Measurements from ENCODE around the gene APOA4. TPM values are rescaled to one million over a fixed set of nuclear protein-coding genes. Genes with fewer than 3 reads are reported as not detected.

APOA4 gene
- total RNA-seq, 1 experiment from 2014 or later = not detected

DNA sequence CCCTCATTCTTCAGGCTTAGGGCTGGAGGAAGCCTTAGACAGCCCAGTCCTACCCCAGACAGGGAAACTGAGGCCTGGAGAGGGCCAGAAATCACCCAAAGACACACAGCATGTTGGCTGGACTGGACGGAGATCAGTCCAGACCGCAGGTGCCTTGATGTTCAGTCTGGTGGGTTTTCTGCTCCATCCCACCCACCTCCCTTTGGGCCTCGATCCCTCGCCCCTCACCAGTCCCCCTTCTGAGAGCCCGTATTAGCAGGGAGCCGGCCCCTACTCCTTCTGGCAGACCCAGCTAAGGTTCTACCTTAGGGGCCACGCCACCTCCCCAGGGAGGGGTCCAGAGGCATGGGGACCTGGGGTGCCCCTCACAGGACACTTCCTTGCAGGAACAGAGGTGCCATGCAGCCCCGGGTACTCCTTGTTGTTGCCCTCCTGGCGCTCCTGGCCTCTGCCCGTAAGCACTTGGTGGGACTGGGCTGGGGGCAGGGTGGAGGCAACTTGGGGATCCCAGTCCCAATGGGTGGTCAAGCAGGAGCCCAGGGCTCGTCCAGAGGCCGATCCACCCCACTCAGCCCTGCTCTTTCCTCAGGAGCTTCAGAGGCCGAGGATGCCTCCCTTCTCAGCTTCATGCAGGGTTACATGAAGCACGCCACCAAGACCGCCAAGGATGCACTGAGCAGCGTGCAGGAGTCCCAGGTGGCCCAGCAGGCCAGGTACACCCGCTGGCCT lies 7.2 kb upstream of the APOA4 start:
- DNase-seq (ENCODE audit: low read depth) = no peak

DNA sequence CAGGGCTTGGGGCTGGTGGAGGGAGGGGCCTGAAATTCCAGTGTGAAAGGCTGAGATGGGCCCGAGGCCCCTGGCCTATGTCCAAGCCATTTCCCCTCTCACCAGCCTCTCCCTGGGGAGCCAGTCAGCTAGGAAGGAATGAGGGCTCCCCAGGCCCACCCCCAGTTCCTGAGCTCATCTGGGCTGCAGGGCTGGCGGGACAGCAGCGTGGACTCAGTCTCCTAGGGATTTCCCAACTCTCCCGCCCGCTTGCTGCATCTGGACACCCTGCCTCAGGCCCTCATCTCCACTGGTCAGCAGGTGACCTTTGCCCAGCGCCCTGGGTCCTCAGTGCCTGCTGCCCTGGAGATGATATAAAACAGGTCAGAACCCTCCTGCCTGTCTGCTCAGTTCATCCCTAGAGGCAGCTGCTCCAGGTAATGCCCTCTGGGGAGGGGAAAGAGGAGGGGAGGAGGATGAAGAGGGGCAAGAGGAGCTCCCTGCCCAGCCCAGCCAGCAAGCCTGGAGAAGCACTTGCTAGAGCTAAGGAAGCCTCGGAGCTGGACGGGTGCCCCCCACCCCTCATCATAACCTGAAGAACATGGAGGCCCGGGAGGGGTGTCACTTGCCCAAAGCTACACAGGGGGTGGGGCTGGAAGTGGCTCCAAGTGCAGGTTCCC lies 6.5 kb upstream of the APOA4 start, which contains the start of gene APOC3:
TSS of gene APOC3 (plus strand) at position 383 of the 659 bp plus-strand sequence. CDS start 676 bp downstream, outside the sequence.
- no peak for DNase-seq (ENCODE audit: low read depth)

DNA sequence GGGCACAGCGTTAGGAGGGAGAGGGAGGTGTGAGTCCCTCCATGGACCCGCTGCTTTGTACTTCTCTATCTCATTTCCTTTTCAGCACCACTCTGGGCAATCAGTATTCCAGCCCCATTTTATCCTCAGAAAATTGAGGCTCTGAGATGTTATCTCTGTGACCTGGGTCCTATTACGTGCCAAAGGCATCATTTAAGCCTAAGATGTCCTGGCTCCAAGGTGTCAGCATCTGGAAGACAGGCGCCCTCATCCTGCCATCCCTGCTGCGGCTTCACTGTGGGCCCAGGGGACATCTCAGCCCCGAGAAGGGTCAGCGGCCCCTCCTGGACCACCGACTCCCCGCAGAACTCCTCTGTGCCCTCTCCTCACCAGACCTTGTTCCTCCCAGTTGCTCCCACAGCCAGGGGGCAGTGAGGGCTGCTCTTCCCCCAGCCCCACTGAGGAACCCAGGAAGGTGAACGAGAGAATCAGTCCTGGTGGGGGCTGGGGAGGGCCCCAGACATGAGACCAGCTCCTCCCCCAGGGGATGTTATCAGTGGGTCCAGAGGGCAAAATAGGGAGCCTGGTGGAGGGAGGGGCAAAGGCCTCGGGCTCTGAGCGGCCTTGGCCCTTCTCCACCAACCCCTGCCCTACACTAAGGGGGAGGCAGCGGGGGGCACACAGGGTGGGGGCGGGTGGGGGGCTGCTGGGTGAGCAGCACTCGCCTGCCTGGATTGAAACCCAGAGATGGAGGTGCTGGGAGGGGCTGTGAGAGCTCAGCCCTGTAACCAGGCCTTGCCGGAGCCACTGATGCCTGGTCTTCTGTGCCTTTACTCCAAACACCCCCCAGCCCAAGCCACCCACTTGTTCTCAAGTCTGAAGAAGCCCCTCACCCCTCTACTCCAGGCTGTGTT lies 5.8 kb upstream of the APOA4 start:
- no peak for DNase-seq (ENCODE audit: low read depth)

DNA sequence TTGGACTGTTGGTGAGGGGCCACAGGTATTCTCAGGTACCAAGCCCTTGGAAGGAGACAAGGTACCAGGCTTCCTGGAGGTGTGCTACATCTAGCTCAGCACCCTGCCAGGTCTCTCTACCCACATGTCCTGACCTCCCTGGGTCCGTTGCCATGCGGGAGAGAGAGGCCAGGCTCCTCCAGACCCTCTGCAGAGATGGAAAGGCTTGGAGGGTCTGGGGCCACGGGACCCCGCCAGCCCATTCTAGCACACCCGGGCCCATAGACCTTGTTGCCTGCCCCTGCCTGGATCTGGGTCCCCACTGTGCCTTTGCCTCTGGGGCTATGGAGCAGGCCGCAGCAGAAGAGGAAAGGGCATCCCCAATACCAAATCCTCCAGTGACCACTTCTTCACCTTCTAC lies 4.4 kb upstream of the APOA4 start:
- DNase-seq (ENCODE audit: low read depth) = no peak

DNA sequence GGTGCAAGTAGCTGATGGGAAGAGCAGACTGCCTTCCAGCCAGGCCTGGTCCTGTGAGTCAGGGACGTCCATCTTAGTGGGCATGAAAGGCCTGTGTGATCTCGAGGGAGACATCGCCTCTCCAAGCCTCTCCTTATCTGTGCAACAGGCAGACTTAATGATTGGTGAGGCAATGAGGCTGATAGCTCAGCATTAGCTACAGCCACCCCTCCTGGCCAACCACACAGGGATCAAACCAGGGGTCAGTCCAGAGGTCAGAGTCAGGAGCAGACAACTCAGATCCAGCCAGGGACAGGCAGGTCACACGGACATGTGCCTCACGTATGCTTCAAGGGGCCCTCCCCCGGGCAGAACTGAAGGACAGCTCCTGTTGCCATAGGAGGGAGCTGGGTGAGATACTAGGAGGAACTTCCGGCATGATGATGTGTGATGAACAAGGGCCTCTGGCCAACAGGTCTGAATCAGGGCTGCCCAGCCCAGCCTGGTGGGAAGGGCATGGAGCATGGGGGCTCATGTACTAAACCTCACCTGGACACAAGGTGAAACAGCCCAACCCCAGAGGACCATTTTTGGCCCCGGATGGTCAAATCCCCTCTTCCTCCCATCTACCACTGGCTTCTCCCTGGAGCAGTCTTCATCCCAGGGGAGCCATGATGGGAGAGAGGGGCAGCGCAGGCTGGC lies 3.8 kb upstream of the APOA4 start:
- DNase-seq (ENCODE audit: low read depth) = no peak

DNA sequence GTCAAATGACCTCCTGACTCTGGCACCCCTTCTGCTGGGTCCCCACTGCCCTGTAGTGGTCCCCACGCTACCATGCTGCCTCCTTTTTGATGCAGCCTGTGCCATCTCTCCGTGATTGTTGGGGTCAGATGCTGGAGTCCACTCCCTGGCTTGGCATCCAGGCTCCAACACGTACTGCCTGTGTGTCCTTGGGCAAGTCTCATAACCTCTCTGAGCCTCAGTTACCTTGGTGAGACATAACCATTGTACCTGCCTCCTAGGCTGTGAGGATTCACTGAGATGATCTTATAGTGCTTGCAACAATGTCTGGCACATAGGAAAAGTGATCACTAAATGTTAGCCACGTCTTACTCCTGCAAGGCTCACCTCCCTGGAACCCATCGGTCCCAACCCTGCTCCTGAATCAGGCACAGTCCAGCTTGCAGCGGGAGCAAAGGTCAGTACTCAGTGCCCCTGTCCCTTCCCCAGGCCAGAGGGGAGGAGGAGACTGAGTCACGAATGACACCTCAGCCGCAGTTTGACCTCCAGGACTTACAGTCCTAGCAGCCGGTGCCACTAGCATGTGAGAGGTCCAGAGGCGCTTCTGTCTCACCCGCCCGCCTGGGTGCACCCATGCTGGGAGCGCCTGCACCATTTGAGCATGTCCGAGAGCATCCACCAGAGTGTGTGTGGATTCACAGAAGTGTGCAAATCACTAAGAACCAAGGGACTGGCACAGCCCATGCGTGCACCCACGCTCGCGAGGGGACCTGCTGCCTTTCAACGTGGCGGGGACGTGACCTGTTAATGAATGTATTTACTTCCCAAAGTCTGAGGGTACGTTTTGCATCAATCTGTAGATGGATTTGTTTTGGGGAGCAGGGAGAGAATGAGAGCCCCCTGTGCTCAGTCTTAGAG lies 3.0 kb upstream of the APOA4 start:
- no peak for DNase-seq (ENCODE audit: low read depth)

DNA sequence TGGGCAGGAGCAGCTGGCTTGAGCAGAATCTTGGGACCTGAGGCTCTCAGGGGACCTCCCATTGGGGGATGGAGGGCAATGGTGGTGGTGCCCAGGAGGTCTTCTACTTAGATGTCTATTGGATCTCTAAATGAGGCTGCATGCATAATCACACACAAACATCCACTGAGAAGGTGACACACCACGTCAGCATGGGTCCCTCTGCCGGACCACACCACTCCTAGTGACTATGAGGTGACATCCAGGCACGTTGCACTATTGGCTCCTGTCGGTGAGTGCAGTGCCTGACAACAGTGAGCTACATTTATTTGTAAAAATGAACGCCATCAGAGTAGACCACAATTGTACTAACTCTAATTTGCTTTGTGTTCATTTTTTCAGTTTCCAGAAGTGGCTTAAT lies 2.3 kb upstream of the APOA4 start:
- DNase-seq (ENCODE audit: low read depth) = no peak

DNA sequence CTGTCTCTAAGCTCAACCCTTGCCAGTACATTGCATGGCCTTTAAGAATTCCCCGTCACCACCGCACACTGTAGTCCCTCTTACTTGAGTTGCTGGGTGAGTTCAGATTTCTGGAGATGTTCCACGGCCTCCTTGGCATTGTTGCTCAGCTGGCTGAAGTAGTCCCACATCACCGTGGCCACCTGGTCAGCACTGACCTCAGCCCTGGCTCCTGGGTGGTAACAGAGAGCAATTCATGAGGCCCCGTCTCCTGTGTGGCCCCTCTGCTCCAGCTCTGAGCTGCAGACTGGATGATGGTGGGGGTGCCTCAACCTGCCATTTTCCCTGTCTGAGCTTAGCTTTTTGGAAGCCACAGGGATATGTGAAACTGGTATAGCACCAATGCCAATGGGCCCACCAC lies 529 bp downstream of the APOA4 start:
- DNase-seq (ENCODE audit: low read depth) = no peak

DNA sequence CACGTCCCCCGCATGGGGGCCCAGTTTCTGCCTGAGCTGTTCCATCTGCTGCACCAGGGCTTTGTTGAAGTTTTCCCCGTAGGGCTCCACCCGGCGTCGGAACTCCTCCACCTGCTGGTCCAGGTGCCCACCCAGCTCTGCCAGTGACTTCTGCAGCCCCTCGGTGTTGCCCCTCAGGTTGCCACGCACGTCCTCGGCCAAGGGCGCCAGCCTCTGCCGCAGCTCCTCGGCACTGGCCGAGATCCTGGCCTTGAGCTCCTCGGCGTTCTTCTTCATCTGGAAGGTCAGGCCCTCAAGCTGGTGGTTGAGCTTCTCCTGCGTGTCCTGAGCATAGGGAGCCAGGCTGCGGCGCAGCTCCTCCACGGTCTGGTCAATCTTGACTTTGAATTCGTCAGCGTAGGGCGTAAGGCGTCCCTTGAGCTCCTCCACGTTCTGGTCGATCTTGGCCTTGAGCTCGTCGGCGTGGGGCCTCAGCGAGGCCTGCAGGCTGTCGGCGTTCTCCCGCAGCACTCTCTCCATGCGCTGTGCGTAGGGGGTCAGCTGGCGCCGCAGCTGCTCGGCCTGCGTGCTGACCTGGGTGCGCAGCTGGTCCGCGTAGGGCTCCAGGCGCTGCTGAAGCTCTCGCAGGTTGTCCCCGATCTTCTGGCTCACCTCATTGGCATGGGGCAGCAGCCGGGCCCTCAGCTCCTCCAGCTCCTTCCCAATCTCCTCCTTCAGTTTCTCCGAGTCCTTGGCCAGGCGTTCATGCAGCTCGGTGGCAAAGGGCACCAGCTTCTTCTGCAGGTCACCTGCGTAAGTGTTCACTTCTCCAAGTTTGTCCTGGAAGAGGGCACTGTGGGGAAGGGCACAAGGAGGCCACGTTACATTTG lies 1.8 kb downstream of the APOA4 start:
- DNase-seq (ENCODE audit: low read depth) = no peak

DNA sequence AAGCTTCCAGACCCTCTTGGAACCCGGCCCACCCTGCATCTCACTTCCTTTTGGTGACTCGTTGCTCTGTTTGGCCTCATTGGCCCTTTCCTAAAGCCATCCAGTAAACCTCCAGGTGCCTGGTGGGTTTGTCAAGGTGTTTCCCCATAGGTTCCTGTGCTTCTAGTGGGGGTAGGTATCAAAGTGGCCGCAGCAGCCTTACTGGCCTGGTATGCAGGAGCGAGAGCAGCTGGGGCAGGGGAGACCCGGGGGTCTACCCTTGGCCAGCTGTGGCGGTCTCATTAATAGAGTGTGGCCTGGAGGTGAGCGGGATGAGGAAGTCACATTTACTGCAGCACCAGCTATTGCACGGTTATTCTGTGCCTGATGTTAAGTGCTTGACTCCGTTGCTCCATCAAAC lies 4.1 kb downstream of the APOA4 start:
- no peak for DNase-seq (ENCODE audit: low read depth)

DNA sequence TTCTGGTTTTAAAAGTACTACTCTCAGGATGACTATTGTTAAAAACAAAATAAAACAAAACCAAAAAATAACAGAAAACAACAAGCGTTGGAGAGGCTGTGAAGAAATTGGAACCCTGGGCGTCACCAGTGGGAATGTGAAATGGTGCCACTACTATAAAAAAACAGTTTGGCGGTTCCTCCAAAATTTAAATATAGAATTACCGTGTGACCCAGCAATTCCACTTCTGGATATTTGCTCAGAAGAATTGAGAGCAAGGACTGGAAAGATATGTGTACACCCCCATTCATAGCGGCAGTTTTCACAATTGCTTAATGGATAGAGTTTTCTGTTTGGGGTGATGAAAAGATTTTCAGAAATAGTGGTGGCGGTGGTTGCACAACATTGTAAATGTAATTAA lies 8.6 kb downstream of the APOA4 start:
- DNase-seq (ENCODE audit: low read depth) = no peak

DNA sequence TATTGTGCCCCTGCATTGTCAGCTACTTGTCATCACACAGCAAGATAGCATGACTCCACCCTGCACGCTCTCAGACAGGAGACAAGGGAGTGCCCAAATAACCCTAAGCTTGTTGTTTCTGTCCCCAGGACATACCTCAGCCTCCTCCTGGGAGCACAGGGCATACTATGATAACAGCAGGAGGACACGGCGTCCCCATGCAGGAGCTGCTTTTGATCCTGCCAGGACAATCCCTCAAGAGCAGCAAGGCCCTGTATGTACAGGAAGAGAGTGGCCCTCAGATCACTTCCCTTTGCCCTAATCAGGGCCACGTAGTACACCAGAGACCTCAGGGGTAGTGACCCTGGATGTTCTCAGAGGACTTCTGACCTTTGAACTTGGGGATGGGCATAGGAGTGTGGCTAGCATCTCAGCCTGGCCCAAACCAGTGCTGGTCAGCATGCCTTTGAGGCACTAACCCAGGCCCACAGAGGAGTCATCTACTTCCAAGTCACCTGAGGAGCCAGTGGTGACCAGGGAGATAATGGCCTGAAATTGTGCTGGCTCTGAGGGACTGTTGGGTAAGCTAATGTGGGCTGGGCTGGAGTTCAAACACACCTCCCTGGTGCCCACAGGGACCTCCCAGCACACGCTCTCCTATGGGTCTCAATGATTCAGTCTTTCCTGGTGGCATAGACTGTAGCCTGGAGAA lies 9.2 kb downstream of the APOA4 start:
- DNase-seq (ENCODE audit: low read depth) = no peak

DNA sequence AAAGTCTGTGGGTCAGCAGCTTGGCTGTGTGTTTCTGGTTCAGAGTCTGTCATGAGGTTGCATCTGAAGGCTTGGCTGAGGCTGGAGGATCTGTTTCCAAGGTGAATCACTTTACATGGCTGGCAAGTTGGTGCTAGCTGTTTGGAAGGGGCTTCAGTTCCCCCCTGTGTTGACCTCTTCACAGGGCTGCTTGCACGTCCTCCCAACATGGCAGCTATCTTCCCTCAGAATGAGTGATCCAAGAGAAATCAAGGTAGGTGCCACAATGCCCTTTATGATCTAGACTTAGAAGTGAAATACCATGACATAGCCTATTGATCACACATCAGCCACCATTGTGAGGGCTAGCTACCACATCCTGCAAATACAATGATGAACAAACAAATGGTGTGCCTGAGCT lies 9.9 kb downstream of the APOA4 start:
- no peak for DNase-seq (ENCODE audit: low read depth)

DNA sequence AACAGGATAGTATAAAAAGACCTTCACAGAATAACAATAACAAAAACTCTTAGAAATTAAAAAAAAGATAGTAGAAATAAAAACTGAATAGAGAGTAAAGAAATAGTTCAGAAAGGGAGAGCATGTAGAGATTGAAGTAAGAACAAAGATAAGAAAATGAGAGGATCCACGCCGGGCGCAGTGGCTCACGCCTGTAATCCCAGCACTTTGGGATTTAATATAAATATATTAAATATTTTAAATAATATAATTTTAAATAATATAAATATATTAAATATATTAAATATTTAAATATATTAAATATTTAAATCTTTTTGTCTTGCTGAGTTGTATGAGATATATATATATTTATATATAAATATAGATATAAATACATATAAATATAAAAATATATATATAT lies 11.0 kb downstream of the APOA4 start:
- DNase-seq (ENCODE audit: low read depth) = no peak

DNA sequence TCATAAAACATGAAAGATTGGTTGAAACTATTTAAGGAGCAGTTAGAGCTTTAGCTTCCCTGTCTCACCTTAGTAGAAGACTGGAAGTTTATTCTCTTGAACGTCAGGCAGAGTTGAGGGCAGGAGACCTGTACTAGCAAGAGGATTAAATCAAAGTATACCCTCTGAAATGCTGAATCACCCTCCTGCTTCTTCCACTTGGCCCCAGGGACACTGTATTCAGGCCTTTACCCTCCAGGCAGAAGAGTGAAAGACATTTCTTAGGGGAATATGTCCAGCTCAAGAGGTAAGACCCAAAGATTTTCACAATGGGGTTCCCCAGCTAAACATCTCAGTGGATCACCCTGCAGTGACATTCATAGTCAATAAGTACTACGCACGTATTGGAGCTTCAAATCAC lies 11.9 kb downstream of the APOA4 start:
- no peak for DNase-seq (ENCODE audit: low read depth)

DNA sequence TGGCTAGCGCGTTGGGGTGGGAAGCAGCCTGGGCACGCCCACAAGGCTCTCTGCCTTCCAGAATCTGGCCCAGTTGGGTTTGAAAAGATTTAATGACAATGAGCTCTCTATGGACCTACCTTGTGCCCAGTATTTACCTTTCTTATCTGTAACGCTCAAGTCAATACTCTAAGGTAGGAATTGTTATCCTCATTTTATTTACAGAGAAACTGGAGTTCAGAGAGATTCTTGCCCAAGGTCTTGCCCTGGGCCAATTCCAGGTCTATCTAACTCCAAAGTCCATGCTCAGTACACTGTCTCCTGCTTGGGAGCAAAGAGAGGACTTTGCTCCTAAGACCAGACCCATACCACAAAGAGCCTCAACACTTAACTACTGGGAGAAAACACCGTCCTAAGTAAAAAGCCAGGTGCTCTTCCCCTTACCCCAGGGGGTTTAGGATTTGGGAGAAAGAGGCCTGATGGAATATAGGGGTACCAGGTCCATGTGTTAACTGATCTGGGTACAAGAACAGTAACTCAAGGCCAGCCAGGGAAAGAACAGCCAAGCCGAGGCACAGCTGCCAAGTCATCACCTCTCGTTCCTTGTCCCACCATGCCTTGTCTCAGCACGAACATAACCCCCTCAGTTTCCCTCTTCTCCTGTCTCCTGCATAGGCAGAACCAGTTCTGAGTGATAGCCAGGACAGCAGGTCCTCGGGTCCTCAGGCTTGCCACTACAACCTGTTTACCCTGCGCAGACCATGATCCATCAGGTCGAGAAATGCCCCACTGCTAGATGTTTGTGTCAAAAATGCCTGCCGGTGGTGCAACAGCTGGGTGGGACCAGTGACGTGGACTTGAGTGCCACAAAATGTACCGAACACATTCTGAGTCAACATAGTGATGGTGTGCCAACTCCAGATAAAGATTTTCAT lies 14.6 kb downstream of the APOA4 start:
- no peak for DNase-seq (ENCODE audit: low read depth)

DNA sequence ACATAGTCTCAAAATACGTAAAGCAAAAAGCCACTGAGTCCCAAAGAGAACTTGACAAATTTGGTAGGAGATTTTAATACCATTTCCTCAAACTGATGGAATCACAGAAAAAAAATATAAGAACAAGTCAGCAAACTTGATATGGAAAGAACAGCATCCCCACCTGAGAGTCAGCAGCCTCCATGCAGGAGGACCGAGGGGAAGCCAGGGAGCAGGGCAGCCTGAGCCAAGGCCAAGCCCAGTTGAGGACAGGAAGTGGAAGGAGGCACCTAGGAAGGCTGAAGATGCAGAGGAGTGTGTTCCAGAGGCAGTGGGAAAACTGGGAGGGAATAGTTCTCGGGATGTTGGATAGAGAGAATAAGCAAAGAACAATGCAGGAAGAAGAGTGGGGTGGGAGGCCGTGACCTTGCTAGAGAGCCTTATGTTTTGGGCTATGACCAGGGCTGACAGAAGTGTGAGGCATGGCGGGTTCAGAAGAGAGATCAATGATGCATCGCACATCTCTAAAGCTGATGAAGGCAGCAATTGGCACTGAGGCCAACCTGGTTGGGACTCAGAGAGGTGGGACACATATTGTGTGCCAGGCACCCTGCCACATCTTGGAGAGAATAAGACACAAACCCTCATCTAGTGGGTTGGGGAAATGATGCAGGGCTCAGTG lies 15.4 kb downstream of the APOA4 start:
- no peak for DNase-seq (ENCODE audit: low read depth)

DNA sequence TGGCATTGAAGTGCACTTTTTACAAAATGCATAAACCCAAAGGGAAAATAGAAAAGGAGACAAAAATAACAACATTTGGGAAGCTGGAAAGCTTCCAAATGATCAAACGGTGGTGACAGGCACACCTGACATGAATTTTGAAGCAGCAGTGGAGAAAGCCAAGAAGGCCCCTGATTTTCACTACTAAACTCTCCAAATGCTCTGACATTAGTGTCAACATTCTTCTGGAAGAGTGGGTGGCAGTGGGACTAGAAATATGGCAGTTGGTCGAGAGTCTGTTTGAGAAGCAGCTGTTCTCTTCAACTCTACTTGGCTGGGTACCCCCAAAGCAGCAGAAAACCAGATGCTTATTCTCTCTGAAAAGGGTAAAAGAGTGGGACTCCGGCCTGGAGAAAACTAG lies 19.1 kb downstream of the APOA4 start:
- DNase-seq (ENCODE audit: low read depth) = no peak
